Thymus (tissue), 11 donors: ENCODE results near the gene IPO7. TPM values are rescaled to one million over a fixed set of nuclear protein-coding genes. Genes with fewer than 3 reads are reported as not detected.
"Not testable (repeated sequence)": the region's sequence is repeated elsewhere in the genome, so short reads cannot be mapped to it uniquely, and the experiment has no call there.

Experiments
- DNase-seq, 9 donors: peaks; one replicate each; pipeline ENCODE4 v3.0.0-alpha.2; 2013; ENCODE audit warnings: low spot score in 9 of 9, low read depth in 6 of 9, missing footprints in 1 of 9
- H3K27ac ChIP-seq, 2 donors: one replicate each; pipeline ENCODE4 v1.5.1; 2013; ENCODE audit warnings: control low read depth in 1 of 2, low read depth in 1 of 2, low read length in 1 of 2, mild to moderate bottlenecking in 1 of 2, moderate library complexity in 1 of 2
- H3K27me3 ChIP-seq, 2 donors: one replicate each; pipeline ENCODE4 v1.5.1; 2013; ENCODE audit warnings: low read length in 1 of 2; ENCODE audit not compliant: control insufficient read depth in 2 of 2, insufficient read depth in 1 of 2
- H3K36me3 ChIP-seq, 2 donors: one replicate each; pipeline ENCODE4 v1.5.1; 2013; ENCODE audit warnings: low read length in 1 of 2, mild to moderate bottlenecking in 1 of 2, moderate library complexity in 1 of 2; ENCODE audit not compliant: control insufficient read depth in 2 of 2, insufficient read depth in 2 of 2
- H3K4me1 ChIP-seq, 2 donors: one replicate each; pipeline ENCODE4 v1.5.1; 2013; ENCODE audit warnings: low read length in 2 of 2; ENCODE audit not compliant: control insufficient read depth in 2 of 2, insufficient read depth in 2 of 2
- H3K4me3 ChIP-seq, 2 donors: one replicate each; pipeline ENCODE4 v1.5.1; 2013; ENCODE audit warnings: low read length in 2 of 2, control low read depth in 1 of 2, mild to moderate bottlenecking in 1 of 2
- H3K9me3 ChIP-seq, 2 donors: one replicate each; pipeline ENCODE4 v1.5.1; 2013; ENCODE audit warnings: low read length in 1 of 2, mild to moderate bottlenecking in 1 of 2; ENCODE audit not compliant: control insufficient read depth in 2 of 2, insufficient read depth in 1 of 2
- WGBS: extraction: QIAGEN DNeasy Blood & Tissue Kit; methylation state at CpG from one replicate; pipeline ENCODE4 v1.1.7; 2013; 5-methylcytosine and 5-hydroxymethylcytosine counted together
- polyA plus RNA-seq: library from polyadenylated mRNA; stranded (reverse); fragments of 200-250 nt; gene quantifications from one replicate; pipeline ENCODE4 v1.2.3, GENCODE V29; 2013
- total RNA-seq: library from RNA; stranded (reverse); fragments of 120-200 nt; gene quantifications from one replicate; pipeline ENCODE4 v1.2.4, GENCODE V29; 2013
- donor health status: healthy.

Gene IPO7
- total and polyA plus RNA-seq, 2 donors: 26.4 to 45.2 TPM

DNA sequence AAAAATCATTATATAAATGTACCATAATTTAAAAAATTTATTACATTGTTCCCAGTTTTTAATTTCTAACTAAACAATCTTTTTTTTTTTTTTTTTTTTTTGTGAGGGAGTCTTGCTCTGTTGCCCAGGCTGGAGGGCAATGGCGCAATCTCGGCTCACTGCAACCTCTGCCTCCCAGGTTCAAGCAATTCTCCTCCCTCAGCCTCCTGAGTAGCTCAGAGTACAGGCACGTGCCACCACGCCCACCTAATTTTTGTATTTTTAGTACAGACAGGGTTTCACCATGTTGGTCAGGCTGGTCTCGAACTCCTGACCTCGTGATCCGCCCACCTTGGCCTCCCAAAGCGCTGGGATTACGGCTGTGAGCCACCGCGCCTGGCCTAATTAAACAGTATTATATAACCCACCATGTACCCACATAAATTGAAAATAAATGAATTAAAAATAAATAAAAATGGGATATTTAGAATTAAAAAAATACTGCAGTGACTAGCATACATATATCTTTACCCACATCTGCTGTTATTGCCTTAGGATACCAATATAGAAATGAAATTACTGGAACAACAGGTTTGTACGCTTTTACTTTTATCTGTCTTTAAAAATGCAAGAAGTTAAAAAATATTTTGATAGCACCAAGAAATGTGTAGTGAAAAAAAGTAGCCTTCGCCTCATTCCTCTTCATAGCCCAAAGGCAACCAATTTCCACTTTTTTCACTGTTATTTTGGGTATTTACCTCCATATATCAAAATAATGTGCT lies 23.4 kb upstream of the IPO7 start:
- H3K27ac ChIP-seq, H3K36me3 ChIP-seq, DNase-seq, H3K9me3 ChIP-seq, H3K4me3 ChIP-seq, H3K27me3 ChIP-seq: not testable (repeated sequence)
- 98% methylated on average over 13 of the region's 13 CpGs for WGBS
- peaks cover 6 to 14% of the 10 kb centered on the region in 2 donors for H3K4me1 ChIP-seq

DNA sequence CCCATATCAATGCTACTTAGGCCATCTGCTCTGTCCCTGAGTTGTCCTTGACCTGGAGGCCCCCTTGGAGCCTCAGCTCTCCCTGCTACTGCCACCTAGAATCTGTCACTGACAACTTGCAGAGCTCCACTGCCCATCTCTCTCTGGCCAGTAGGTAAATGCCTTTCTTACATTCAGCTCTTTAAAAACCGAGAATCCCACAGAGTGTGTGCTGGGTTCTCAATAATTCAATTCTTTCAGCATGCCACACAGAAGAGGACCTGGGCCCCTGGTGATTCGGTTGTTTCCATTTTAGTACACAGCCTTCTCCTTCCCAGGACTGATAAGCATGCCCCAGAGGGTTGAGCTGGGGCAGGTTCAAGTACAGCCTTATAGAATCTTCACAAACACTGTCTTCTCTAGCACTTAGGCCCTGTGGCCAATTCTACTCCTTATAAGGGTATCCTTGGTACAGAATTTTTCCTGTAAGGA lies 22.0 kb upstream of the IPO7 start:
- H3K27ac ChIP-seq: peak overlapping the region in 1 of 2 donors; percentile 3
- WGBS: 98% methylated on average over 2 of the region's 2 CpGs

DNA sequence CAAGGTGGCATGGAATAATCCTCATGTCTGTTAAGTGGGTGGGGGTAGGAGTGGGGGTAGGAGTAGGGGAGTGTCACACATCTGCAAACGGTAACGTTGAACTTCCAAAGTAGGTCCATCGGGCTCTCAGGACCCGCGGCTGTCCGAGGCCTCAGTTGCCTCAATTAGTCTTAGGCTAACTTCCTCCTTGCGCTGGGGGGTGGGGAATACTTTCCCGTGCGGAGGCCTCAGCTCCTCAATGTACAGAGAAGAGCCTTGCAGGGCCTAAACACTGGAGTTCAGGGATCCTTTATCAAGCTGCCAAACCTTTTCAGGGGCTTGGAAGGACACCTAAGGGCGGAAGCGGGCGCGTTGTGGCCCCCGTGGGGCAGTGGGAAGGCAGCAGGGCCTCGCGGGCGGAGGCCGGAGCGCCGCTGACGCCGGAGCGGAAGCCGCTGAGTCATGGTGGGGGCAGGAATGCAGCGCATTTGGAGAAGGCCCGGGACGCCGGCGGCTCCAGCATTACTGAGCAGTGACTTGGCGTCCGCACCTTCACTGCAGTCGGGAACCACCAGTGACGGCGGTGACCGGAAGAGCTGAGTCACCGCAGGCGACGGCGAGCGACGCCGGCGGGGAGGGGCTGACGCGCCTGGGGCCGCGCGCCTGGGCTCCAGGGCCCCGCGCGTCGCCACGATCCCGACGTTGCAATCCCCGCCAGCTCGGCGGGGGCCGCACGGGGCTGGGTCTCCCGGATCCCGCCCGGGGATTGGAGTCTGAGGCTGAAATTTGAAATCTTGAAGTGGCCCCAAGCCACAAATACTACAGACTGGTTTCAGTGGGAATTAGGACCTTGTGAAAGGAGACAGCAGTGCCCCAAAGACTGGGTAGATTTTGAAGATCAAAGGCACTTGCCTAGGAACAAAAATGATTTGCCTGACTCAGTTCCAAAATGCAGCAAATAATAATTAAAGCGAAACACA lies 20.2 kb upstream of the IPO7 start:
- DNase-seq: peak in 8 of 9 donors; percentile 47 to 86 (median 69)
- H3K4me3 ChIP-seq: peak overlapping the region; percentile 55 to 72
- H3K27me3 ChIP-seq: no peaks in the 10 kb centered on the region
- WGBS: 5% methylated on average over 64 of the region's 64 CpGs
- H3K4me1 ChIP-seq: peaks cover 6 to 14% of the 10 kb centered on the region in 2 donors
- H3K36me3 ChIP-seq: no peaks in the 10 kb centered on the region
- H3K9me3 ChIP-seq: no peaks in the 10 kb centered on the region
- peak overlapping the region; percentile 89 to 94 for H3K27ac ChIP-seq

More for the DNA sequence above, 22.0 kb upstream of the IPO7 start:
- Histone ChIP-seq H3K27me3 (no peaks in the 10 kb centered on the region), H3K9me3 (no peaks in the 10 kb centered on the region), H3K36me3 (no peaks in the 10 kb centered on the region), H3K4me3 (no peak overlapping the region), H3K4me1 (peaks cover 6 to 14% of the 10 kb centered on the region in 2 donors)
- no peak for DNase-seq

DNA sequence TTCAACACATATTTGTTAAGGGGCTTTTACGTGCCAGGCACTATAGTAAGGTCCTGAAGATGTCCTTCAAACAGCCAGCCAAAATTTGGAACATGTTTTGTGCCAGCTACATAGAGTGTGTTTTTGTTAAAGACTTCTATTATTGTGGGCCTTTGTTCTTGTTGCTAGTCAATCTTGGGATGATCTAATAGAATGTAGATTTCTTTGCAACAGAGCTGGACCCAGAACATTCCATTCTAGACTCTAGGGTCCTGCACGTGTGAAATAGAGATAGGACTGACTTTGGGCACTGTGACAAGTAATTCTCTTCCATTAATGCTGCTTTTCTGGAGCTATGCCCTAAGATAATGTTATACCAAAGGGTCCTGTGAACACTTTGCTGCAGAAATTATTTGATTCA lies 16.9 kb upstream of the IPO7 start:
- H3K4me1 ChIP-seq: peaks cover 6 to 14% of the 10 kb centered on the region in 2 donors
- no peaks in the 10 kb centered on the region for H3K27me3 ChIP-seq
- H3K4me3 ChIP-seq: no peak overlapping the region
- no peak overlapping the region for H3K27ac ChIP-seq
- WGBS: 92% methylated on average over 2 of the region's 2 CpGs
- H3K36me3 ChIP-seq: no peaks in the 10 kb centered on the region
- H3K9me3 ChIP-seq: no peaks in the 10 kb centered on the region
- DNase-seq: no peak

DNA sequence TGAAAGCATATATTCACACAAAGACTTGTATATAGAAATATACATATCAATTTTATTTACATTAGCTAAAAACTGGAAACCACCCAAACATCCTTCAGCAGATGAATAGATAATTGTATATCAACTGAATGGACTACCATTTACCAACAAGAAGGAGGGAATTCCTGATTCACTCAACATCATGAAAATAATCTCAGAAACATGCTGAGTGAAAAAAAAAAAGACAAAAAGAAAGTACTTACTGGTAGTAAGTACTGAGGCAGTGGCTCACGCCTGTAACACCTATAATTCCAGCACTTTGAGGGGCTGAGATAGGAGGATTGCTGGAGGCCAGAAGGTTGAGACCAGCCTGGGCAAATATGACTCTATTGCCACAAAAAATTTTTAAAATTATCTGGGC lies 7.4 kb upstream of the IPO7 start:
- H3K4me1 ChIP-seq: no peaks in the 10 kb centered on the region
- H3K36me3 ChIP-seq: no peaks in the 10 kb centered on the region
- no peaks in the 10 kb centered on the region for H3K27me3 ChIP-seq
- 98% methylated on average over 1 of the region's 1 CpG for WGBS
- H3K9me3 ChIP-seq: no peaks in the 10 kb centered on the region
- H3K27ac ChIP-seq: no peak overlapping the region
- H3K4me3 ChIP-seq: no peak overlapping the region
- no peak for DNase-seq

DNA sequence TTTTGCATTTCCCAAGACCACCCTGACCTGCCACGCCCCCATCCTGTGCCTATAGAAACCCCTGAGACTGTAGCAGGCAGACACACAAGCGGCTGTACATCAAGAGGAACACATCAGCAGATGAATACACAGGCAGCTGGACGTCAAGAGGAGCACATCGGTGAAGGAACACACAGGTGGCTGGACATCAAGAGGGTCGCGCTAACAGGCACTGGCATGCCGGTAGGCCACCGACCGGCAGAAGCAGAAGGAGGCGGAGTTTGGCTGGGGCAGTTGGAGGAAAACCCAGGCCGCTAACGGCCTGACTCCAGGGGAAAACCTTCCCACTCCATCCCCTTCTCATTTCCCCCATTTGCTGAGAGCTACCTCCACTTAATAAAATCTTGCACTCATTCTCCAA lies 5.4 kb upstream of the IPO7 start:
- 97% methylated on average over 12 of the region's 12 CpGs for WGBS
- no peaks in the 10 kb centered on the region for H3K9me3 ChIP-seq
- no peaks in the 10 kb centered on the region for H3K4me1 ChIP-seq
- H3K27me3 ChIP-seq: no peaks in the 10 kb centered on the region
- no peak for DNase-seq
- no peak overlapping the region for H3K4me3 ChIP-seq
- no peak overlapping the region for H3K27ac ChIP-seq
- no peaks in the 10 kb centered on the region for H3K36me3 ChIP-seq

DNA sequence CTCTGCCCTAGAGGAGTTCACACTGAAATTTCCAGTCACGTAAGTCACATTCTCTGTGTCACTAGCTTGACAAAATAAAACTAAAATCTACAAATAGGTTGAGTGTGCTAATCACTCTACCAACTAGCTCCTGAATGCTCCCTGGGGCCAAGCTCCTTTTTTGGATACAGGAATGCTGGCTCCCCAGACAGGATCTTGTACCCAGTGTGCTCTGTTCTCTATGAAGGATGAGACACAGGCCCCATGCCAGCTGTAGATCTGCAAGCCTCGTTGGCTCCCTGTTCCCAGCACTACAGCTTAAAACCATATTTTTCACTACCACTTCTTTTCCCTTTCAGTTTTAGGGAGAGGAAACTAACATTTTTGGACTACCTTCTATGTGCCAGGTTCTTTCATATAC lies 3.7 kb upstream of the IPO7 start:
- no peak overlapping the region for H3K27ac ChIP-seq
- H3K4me1 ChIP-seq: peaks cover 6 to 8% of the 10 kb centered on the region in 2 donors
- no peak overlapping the region for H3K4me3 ChIP-seq
- no peaks in the 10 kb centered on the region for H3K36me3 ChIP-seq
- no peaks in the 10 kb centered on the region for H3K9me3 ChIP-seq
- H3K27me3 ChIP-seq: no peaks in the 10 kb centered on the region
- DNase-seq: no peak
- WGBS: 86% methylated on average over 2 of the region's 2 CpGs

DNA sequence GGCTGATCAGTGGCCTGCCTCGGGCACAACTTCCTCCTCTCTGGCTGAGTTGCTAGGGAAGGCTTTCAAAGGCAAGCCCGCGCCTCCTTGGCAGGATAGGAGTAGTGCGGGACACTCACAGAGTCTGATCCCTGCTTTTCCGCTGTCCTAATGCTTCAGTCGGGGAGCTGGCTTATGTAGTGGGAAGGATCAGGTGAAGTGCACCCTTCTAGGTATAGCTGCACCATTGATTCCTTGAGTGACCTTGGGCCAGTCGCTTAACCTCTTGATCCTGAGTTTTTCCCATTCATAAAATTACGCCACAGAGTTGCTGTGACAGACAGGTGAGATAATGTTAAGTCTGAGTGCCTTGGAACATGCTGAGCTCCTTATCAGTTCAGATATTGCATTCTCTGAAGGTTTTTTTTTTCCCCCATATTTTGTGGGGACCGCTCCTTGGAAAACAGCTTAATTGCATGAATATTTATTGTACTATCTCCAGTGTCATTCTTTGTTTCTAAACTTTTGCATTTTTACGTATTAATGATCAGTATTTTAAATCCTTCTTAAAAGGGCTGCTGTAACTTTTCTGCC lies 961 bp downstream of the IPO7 start:
- peaks cover 6 to 11% of the 10 kb centered on the region in 2 donors for H3K4me1 ChIP-seq
- DNase-seq: peak in 3 of 9 donors; percentile 5 to 34 (median 14)
- 23% methylated on average over 10 of the region's 10 CpGs for WGBS

More for the DNA sequence above, 961 bp downstream of the IPO7 start:
- Histone ChIP-seq H3K27me3 (no peaks in the 10 kb centered on the region), H3K9me3 (no peaks in the 10 kb centered on the region), H3K27ac (peak overlapping the region; percentile 81 to 89), H3K36me3 (peaks cover 0 to 16% of the 10 kb centered on the region in 2 donors), H3K4me3 (peak overlapping the region; percentile 90 to 94)
